WTC11 (cell line): ENCODE measurements around the gene ARHGAP23. TPM values are rescaled to one million over a fixed set of nuclear protein-coding genes. Genes with fewer than 3 reads are reported as not detected.

Source experiments
- ATAC-seq: fragments of 200-7000 bp; cut with Tn5 transposase; 2 replicates; pipeline ENCODE4 v1.10.0; 2021; ENCODE audit warnings: mild to moderate bottlenecking, moderate library complexity
- CTCF ChIA-PET: fragments of 300-600 bp; sonication (Branson Sonifier 250); formaldehyde crosslinking; loops from one replicate; lab custom pipeline; 2021; ENCODE audit warnings: antibody characterized with exemption; lab: Charles Lee
- POLR2A ChIA-PET: fragments of 350-600 bp; sonication (Branson Sonifier 250); formaldehyde crosslinking; loops from one replicate; lab custom pipeline; 2021; ENCODE audit warnings: antibody characterized with exemption; lab: Charles Lee
- DNase-seq: peaks from one replicate; pipeline ENCODE4 v3.0.0; 2021; ENCODE audit warnings: low spot score
- H3K27ac Mint-ChIP-seq: 2 replicates; pipeline ENCODE4 v1.8.0; 2021; ENCODE audit warnings: mixed read lengths
- H3K27me3 Mint-ChIP-seq: 2 replicates; pipeline ENCODE4 v1.8.0; 2021; ENCODE audit warnings: low read depth, mild to moderate bottlenecking, moderate library complexity, mixed read lengths
- H3K36me3 Mint-ChIP-seq: 2 replicates; pipeline ENCODE4 v1.8.0; 2021; ENCODE audit warnings: mixed read lengths
- H3K4me1 Mint-ChIP-seq: 2 replicates; pipeline ENCODE4 v1.8.0; 2022; ENCODE audit warnings: mixed read lengths
- H3K4me3 Mint-ChIP-seq: 2 replicates; pipeline ENCODE4 v1.8.0; 2021; ENCODE audit warnings: mild to moderate bottlenecking, moderate library complexity, mixed read lengths
- H3K9me3 Mint-ChIP-seq: 2 replicates; pipeline ENCODE4 v1.8.0; 2021; ENCODE audit warnings: mixed read lengths
- AFF4 ChIP-seq: sonication (generic); formaldehyde crosslinking; IDR thresholded peaks from 2 replicates; pipeline ENCODE4 v1.8.1; 2023; ENCODE audit warnings: mild to moderate bottlenecking, missing genetic modification reagents, borderline replicate concordance
- E2F5 ChIP-seq: sonication (generic); formaldehyde crosslinking; IDR thresholded peaks from 2 replicates; pipeline ENCODE4 v1.8.1; 2022; ENCODE audit warnings: mild to moderate bottlenecking, moderate library complexity, missing genetic modification reagents
- FOXK1 ChIP-seq: sonication (generic); formaldehyde crosslinking; IDR thresholded peaks from 2 replicates; pipeline ENCODE4 v1.8.0; 2022; ENCODE audit warnings: mild to moderate bottlenecking, moderate library complexity, missing genetic modification reagents
- FOXP1 ChIP-seq: sonication (generic); formaldehyde crosslinking; IDR thresholded peaks from 2 replicates; pipeline ENCODE4 v1.8.0; 2022; ENCODE audit warnings: missing genetic modification reagents, mild to moderate bottlenecking, moderate library complexity, borderline replicate concordance
- GTF2I ChIP-seq: fragments of 250-450 bp; sonication (Bioruptor Pico); conservative IDR thresholded peaks from 2 replicates; pipeline ENCODE4 v1.4.0; 2021; ENCODE audit warnings: mild to moderate bottlenecking
- HMGXB4 ChIP-seq: sonication (generic); formaldehyde crosslinking; IDR thresholded peaks from 2 replicates; pipeline ENCODE4 v1.8.1; 2023; ENCODE audit warnings: mild to moderate bottlenecking, moderate library complexity, missing genetic modification reagents
- NFE2L1 ChIP-seq: sonication (generic); formaldehyde crosslinking; IDR thresholded peaks from 2 replicates; pipeline ENCODE4 v1.8.1; 2023; ENCODE audit warnings: missing genetic modification reagents
- NR1H2 ChIP-seq: sonication (generic); formaldehyde crosslinking; IDR thresholded peaks from 2 replicates; pipeline ENCODE4 v1.9.0; 2021; ENCODE audit warnings: mild to moderate bottlenecking, moderate library complexity, missing genetic modification reagents
- PRDM15 ChIP-seq: sonication (generic); formaldehyde crosslinking; IDR thresholded peaks from 2 replicates; pipeline ENCODE4 v1.8.0; 2022; ENCODE audit warnings: missing genetic modification reagents
- ZBTB21 ChIP-seq: sonication (generic); formaldehyde crosslinking; IDR thresholded peaks from 2 replicates; pipeline ENCODE4 v1.8.1; 2023; ENCODE audit warnings: mild to moderate bottlenecking, missing genetic modification reagents, borderline replicate concordance
- ZNF263 ChIP-seq: sonication (generic); formaldehyde crosslinking; IDR thresholded peaks from 2 replicates; pipeline ENCODE4 v1.8.1; 2022; ENCODE audit warnings: low read depth, mild to moderate bottlenecking, moderate library complexity, missing genetic modification reagents
- ZNF281 ChIP-seq: sonication (generic); formaldehyde crosslinking; IDR thresholded peaks from 2 replicates; pipeline ENCODE4 v1.8.0; 2023; ENCODE audit warnings: mild to moderate bottlenecking, missing genetic modification reagents
- ZNF532 ChIP-seq: fragments of 250-450 bp; sonication (Bioruptor Pico); IDR thresholded peaks from 2 replicates; pipeline ENCODE4 v1.9.0; 2021; ENCODE audit warnings: mild to moderate bottlenecking, borderline replicate concordance
- total RNA-seq: library from RNA; stranded (reverse); gene quantifications from 3 replicates; pipeline ENCODE4 v1.2.3, GENCODE V29; 2021

Gene ARHGAP23
- total RNA-seq, 1 experiment from 2014 or later: 66.0 TPM

DNA sequence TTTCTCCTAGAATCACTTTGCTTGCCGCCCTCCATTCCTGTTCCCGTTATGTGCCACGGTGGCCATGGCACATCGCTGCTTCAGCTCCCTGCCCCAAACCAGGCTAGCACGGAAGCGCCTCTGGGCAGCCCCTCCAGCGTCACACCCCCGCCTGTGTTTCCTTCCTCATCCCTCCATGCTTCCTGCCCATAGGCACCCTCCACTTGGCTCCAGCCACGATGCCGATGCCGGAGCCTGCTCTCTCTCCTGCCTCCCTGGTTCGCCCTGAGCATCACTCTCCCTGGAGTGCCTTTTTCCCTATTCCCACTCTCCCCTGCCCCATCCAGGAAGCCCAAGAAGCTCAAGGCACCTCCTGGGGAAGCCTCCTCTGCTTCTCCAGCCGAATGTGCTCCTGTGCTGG, 3.2 kb upstream of the ARHGAP23 start (continued):
- TF ChIP-seq ZNF281 (CRISPR knock-in tag): no peak

GRCh38 chr17:38425744-38426143, 2.5 kb upstream of the ARHGAP23 start:
- Mint-ChIP-seq H3K9me3 (no peaks in the 10 kb centered on the region), H3K4me1 (peaks cover 65% of the 10 kb centered on the region), H3K36me3 (no peaks in the 10 kb centered on the region), H3K27me3 (peaks cover 20% of the 10 kb centered on the region), H3K4me3 (no peak overlapping the region), H3K27ac (no peak overlapping the region)
- ChIA-PET POLR2A (interaction anchor here (2.1 kb wide), 1 partner anchor 26 kb away, joined by 6 read pairs; no protein-coding TSS in a partner anchor), CTCF (interaction anchor here (0.6 to 6.2 kb wide), 12 partner anchors 9 to 173 kb away, joined by 3 to 70 read pairs (median 4); no protein-coding TSS in a partner anchor)
- DNase-seq (no peak), ATAC-seq (no peak)
- TF ChIP-seq HMGXB4: no peak
- no peak for TF ChIP-seq ZBTB21 (CRISPR knock-in tag)
- TF ChIP-seq NFE2L1: no peak
- TF ChIP-seq ZNF532: no peak
- no peak for TF ChIP-seq ZNF281 (CRISPR knock-in tag)
- TF ChIP-seq E2F5 (CRISPR knock-in tag): no peak
- no peak for TF ChIP-seq NR1H2
- no peak for TF ChIP-seq ZNF263 (CRISPR knock-in tag)
- no peak for TF ChIP-seq AFF4 (CRISPR knock-in tag)
- TF ChIP-seq GTF2I (CRISPR knock-in tag): no peak
- no peak for TF ChIP-seq FOXP1 (CRISPR knock-in tag)
- no peak for TF ChIP-seq PRDM15 (CRISPR knock-in tag)
- no peak for TF ChIP-seq FOXK1 (CRISPR knock-in tag)
